Lung (tissue), 12 donors: Measurements from ENCODE around the gene MRNIP. TPM values are rescaled to one million over a fixed set of nuclear protein-coding genes. Genes with fewer than 3 reads are reported as not detected.

ENCODE experiments used
- ATAC-seq: fragments of 200-7000 bp; cut with Tn5 transposase; one replicate; pipeline ENCODE4 v1.9.1; 2020; ENCODE audit warnings: moderate number of reproducible peaks; ENCODE audit not compliant: insufficient read depth, low FRiP score
- DNase-seq, 3 donors: peaks; one replicate each; pipeline ENCODE4 v3.0.0-alpha.2; 2013 to 2017
- H3K27ac ChIP-seq, 2 donors: one replicate each; pipeline ENCODE4 v1.5.1; 2013; ENCODE audit warnings: mild to moderate bottlenecking in 2 of 2, moderate library complexity in 2 of 2, control low read depth in 1 of 2, inconsistent platforms in 1 of 2, low read depth in 1 of 2, low read length in 1 of 2
- H3K27me3 ChIP-seq, 3 donors: one replicate each; pipeline ENCODE4 v1.5.1; 2013; ENCODE audit warnings: low read length in 2 of 3; ENCODE audit not compliant: control insufficient read depth in 3 of 3, insufficient read depth in 3 of 3
- H3K36me3 ChIP-seq, 4 donors: one replicate each; pipeline ENCODE4 v1.5.1; 2013; ENCODE audit warnings: low read length in 4 of 4, mild to moderate bottlenecking in 1 of 4, moderate library complexity in 1 of 4; ENCODE audit not compliant: control insufficient read depth in 4 of 4, insufficient read depth in 4 of 4
- H3K4me1 ChIP-seq, 5 donors: one replicate each; pipeline ENCODE4 v1.5.1; 2013; ENCODE audit warnings: low read length in 5 of 5, mild to moderate bottlenecking in 2 of 5, moderate library complexity in 1 of 5; ENCODE audit not compliant: control insufficient read depth in 5 of 5, insufficient read depth in 5 of 5
- H3K4me3 ChIP-seq: one replicate; pipeline ENCODE4 v1.5.1; 2013; ENCODE audit warnings: mild to moderate bottlenecking, control low read depth, moderate library complexity
- H3K9ac ChIP-seq, 2 donors: one replicate each; pipeline ENCODE4 v1.5.1; 2013; ENCODE audit warnings: low read length in 2 of 2, control low read depth in 1 of 2; ENCODE audit not compliant: insufficient read depth in 1 of 2
- H3K9me3 ChIP-seq, 4 donors: one replicate each; pipeline ENCODE4 v1.5.1; 2013; ENCODE audit warnings: low read length in 3 of 4, mild to moderate bottlenecking in 1 of 4, moderate library complexity in 1 of 4; ENCODE audit not compliant: control insufficient read depth in 4 of 4, insufficient read depth in 3 of 4
- CTCF ChIP-seq: IDR thresholded peaks from 2 replicates; pipeline ENCODE4 v1.5.1; 2012; ENCODE audit warnings: mild to moderate bottlenecking; ENCODE audit errors: control extremely low read depth, extremely low read depth
- WGBS, 2 donors: extraction: QIAGEN DNeasy Blood & Tissue Kit; methylation state at CpG; one replicate each; pipeline ENCODE4 v1.1.7; 2013; 5-methylcytosine and 5-hydroxymethylcytosine counted together
- polyA plus RNA-seq, 2 donors: library from polyadenylated mRNA; stranded (reverse); fragments of 200-250 nt; gene quantifications; one replicate each; pipeline ENCODE4 v1.2.1, GENCODE V29; 2013
- total RNA-seq, 2 donors: library from RNA; depleted of rRNA in 1 of 2; stranded (reverse); fragments of >200 nt in 1 of 2; gene quantifications; one replicate each; pipeline ENCODE4 v1.2.1, GENCODE V29; 2014 to 2021
- donor health status: control.
- donor health status: control.
- donor health status: Bipolar disorder and iron deficiency.
- donor health status: healthy.
- donor health status: DM: yes; HTN: yes; CAD: no.

MRNIP gene
- total and polyA plus RNA-seq, 4 donors: 15.4 to 51.0 (median 35.4) TPM

GRCh38 chr5:179832039-179832745 lies 26.4 kb downstream of the MRNIP start:
- ATAC-seq (no peak), DNase-seq (no peak)
- Histone ChIP-seq H3K9ac (no peak overlapping the region), H3K27ac (no peak overlapping the region), H3K4me1 (peaks cover 0 to 6% (median 0%) of the 10 kb centered on the region in 5 donors), H3K27me3 (no peaks in the 10 kb centered on the region), H3K36me3 (peaks cover 37 to 57% (median 50%) of the 10 kb centered on the region in 4 donors), H3K9me3 (no peaks in the 10 kb centered on the region), H3K4me3 (no peak overlapping the region)
- 94 to 97% methylated on average over 20 of the region's 20 CpGs for WGBS, 2 donors
- no peak for TF ChIP-seq CTCF

GRCh38 chr5:179830818-179831468 lies 27.7 kb downstream of the MRNIP start:
- no peak overlapping the region for H3K9ac ChIP-seq
- no peak for TF ChIP-seq CTCF
- H3K27ac ChIP-seq: no peak overlapping the region
- no peaks in the 10 kb centered on the region for H3K27me3 ChIP-seq
- H3K4me3 ChIP-seq: no peak overlapping the region
- peaks cover 0 to 3% (median 0%) of the 10 kb centered on the region in 5 donors for H3K4me1 ChIP-seq
- DNase-seq: no peak
- H3K9me3 ChIP-seq: no peaks in the 10 kb centered on the region
- 95 to 96% methylated on average over 7 of the region's 7 CpGs for WGBS, 2 donors
- H3K36me3 ChIP-seq: peaks cover 36 to 55% (median 43%) of the 10 kb centered on the region in 4 donors
- no peak for ATAC-seq

- Histone ChIP-seq H3K27me3 (no peaks in the 10 kb centered on the region), H3K9me3 (no peaks in the 10 kb centered on the region), H3K36me3 (peaks cover 41 to 64% (median 52%) of the 10 kb centered on the region in 4 donors), H3K27ac (no peak overlapping the region), H3K4me3 (no peak overlapping the region), H3K4me1 (peaks cover 0 to 4% (median 0%) of the 10 kb centered on the region in 5 donors), H3K9ac (no peak overlapping the region)
- WGBS, 2 donors: 85 to 94% methylated on average over 7 of the region's 7 CpGs
- DNase-seq (no peak), ATAC-seq (no peak)
- TF ChIP-seq CTCF: no peak
These were observed 28.7 kb downstream of the MRNIP start for GRCh38 chr5:179829732-179830435.
